NCI-H1694 treated with DMSO at 0.1 percent for 48 hours (cell line): Measurements from ENCODE around the gene STK38L.
A peak's percentile ranks its signal among the peaks of the same experiment; 100 is the strongest.

Experiments
- DNase-seq: peaks from one replicate; lab custom pipeline; 2025; lab: John Stamatoyannopoulos, UW

STK38L gene

GRCh38 chr12:27243804-27244688, at the start of gene STK38L:
Gene STK38L, plus strand, starts transcription at chr12:27244286. Its CDS starts 53,435 bp downstream, at chr12:27297721.
- DNase-seq: peak; percentile 84

- DNase-seq: no peak
These were observed 49.4 kb upstream of the STK38L start for GRCh38 chr12:27194644-27195043.

DNA sequence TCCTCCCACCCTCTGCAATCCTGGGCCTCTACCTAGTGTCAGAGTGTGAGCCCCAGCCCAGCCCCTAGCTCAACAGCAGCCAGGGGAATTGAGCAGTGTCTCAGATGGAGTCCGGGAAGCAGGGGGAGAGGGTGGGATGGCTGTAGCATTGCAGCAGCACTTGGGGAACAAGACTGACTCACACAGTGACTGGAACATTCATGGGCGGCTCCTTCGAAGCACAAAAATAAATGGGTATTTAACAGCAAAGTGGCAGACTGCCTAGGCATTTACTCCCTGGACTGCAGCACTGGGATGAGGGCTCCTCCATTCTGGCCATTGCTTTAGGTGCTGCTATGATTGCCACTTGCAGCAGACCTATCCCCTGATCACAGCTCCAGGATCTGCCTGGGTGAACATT, 46.0 kb upstream of the STK38L start:
- no peak for DNase-seq

- DNase-seq: no peak
These were observed 44.3 kb upstream of the STK38L start for GRCh38 chr12:27199638-27200300.

- DNase-seq: no peak
These were observed 42.9 kb upstream of the STK38L start for GRCh38 chr12:27201169-27201568.

GRCh38 chr12:27206801-27207502, 37.1 kb upstream of the STK38L start:
- DNase-seq: no peak

DNA sequence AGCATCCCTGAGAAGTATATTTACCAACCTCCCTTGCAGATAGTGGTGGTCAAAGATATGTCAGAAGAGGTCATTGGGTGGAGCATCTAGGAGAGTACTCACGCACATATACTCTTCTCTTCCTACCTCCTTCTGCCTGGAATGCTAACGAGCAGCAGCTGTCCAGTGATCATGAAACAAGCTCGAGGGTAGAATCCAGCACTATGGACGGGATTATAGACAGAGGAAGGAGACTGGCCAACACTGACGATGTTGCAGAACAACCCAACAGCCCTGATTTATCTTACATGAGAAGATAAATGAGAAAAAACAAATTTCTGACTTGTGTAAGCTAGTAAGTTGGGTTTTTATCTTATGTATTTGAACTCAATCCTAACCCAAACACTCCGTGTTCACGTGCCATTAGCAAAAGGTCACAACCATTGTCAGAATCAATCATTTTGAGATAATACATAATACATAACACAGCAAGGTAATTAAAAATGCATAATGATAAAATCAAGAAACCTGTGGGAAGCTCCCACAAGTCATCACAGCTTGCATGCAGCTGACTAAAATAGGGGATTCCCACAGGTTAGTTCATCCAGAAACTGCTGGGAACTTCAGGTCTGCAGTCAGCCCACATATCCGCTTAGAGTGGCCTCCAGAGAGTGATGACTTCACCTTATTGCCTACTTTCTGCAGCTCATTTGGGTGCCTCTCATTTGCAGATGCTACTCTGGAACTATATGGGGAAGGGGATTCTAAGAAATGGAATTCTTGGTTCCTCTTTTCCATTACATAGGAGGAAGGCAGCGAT, 36.3 kb upstream of the STK38L start:
- DNase-seq: no peak

- DNase-seq: no peak
These were observed 35.7 kb upstream of the STK38L start for GRCh38 chr12:27208414-27208750.

GRCh38 chr12:27209257-27209910, 34.7 kb upstream of the STK38L start:
- DNase-seq: no peak

DNA sequence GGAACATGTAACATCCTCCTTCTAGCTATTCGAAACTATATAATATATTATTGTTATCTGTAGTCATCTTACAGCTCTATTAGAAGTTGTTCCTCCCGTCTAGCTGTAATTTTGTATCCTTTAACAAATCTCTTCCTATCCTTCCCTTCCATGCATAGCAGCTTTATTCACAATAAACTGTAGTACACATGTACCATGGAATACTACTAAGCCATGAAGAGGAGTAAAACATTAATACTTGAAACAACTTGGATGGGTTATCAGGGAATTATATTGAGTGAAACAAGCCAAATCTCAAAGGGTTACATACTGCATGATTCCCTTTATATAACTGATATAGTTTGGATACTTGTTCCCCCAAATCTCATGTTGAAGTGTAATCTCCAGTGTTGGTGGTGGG, 33.9 kb upstream of the STK38L start:
- DNase-seq: no peak

DNA sequence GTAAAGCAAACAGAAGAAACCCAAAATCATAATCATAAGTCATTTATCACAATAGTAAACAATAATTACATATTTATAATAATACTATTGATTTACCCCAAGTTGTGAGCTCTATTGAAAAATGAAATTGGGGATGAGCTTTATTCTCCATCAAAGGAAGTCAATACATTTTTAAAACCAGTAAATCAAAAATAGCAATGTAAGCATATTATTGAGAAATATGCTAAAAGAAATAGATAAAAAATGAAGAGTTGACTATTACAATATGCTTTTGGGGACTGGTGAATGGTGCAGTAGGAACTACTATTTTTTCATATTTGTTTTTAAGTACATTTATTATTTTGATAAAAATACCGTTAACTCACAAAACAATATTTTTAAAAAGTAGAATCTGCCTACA, 31.2 kb upstream of the STK38L start:
- no peak for DNase-seq

DNA sequence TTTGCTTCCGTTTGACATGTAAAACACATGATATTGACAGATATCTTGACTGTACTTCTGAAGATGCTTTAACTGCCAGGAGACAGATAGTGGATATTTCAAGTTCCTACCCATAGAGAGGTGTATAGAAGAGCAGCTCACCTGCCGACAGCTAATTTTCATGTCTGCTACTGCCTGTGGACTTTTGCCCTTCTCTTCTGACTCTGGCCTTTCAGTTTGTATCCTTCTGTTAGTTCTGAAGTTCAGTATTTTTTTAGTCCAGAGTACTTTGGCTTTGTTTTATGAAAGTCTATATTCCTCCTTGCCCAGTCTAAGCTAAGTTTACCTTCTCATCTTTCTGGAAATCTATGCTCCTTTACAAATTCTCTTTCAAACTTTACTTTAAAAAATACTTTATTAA, 30.8 kb upstream of the STK38L start:
- no peak for DNase-seq

GRCh38 chr12:27213830-27214787, 30.0 kb upstream of the STK38L start:
- DNase-seq: no peak

GRCh38 chr12:27217590-27217989, 26.5 kb upstream of the STK38L start:
- no peak for DNase-seq

- no peak for DNase-seq
These were observed 24.4 kb upstream of the STK38L start for GRCh38 chr12:27219693-27220054.

DNA sequence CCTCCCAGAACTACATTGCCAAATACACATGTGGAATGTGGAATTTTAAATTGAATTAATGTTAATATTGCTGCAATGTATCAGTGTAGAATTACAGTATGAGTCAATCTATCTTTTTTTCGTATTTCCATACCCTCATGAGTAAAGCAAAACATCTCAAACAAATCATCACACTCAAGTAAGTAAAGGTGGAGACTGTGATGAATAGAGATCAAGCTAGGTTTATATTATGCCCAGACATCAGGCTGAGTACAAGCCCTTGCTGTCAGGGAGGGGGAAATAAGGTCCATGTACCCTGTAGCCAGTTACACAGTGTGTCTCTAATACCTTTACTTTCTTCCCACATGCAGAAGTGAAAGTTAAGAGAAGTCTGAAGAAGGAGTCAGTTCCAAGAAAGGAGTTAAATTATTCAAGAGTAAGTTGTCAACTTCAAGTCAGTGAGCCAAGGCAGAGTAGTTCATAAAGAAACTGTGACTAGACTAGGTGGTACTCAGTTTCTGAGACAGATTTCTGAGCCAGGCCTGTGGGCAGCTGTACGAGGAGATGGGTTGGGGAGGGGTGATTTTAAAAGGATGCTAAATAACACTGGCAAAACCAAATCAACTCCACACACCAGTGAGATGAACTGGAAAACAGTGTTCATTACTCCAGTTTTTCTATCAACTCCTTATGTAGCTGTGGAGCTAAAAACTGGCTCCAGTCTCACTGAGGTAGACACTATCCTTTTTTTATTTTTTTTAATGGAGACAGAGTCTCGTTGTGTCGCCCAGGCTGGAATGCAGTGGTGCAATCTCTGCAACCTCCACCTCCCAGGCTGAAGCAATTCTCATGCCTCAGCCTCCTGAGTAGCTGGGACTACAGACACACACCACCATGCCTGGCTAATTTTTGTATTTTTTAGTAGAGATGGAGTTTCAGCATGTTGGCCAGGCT, 23.8 kb upstream of the STK38L start:
- DNase-seq: no peak

- no peak for DNase-seq
These were observed 23.1 kb upstream of the STK38L start for GRCh38 chr12:27220988-27221345.

- no peak for DNase-seq
These were observed 22.3 kb upstream of the STK38L start for GRCh38 chr12:27221625-27222387.
